B cell (primary cell): ENCODE results near the gene CFAP61. TPM values are rescaled to one million over a fixed set of nuclear protein-coding genes. Genes with fewer than 3 reads are reported as not detected.

ENCODE experiments used
- ATAC-seq: fragments of 200-7000 bp; cut with Tn5 transposase; one replicate; pipeline ENCODE4 v1.10.0; 2021; ENCODE audit warnings: low read depth, mild to moderate bottlenecking, moderate number of reproducible peaks, moderate library complexity
- CTCF ChIA-PET: fragments of 350-600 bp; sonication (Branson Sonifier 250); formaldehyde crosslinking; loops from one replicate; lab custom pipeline; 2021; ENCODE audit warnings: antibody characterized with exemption, inconsistent platforms; lab: Charles Lee
- POLR2A ChIA-PET: fragments of 350-600 bp; sonication (Branson Sonifier 250); formaldehyde crosslinking; loops from one replicate; lab custom pipeline; 2021; ENCODE audit warnings: antibody characterized with exemption; lab: Charles Lee
- DNase-seq: peaks from one replicate; pipeline ENCODE4 v3.0.0; 2013
- H2AFZ ChIP-seq: 2 replicates; pipeline ENCODE4 v1.6.1; 2012; ENCODE audit warnings: mild to moderate bottlenecking, low read depth, low read length; ENCODE audit not compliant: insufficient read depth, poor library complexity, severe bottlenecking
- H3K27ac ChIP-seq, 2 donors: 1 replicate in 1 of 2; 2 replicates in 1 of 2; pipeline ENCODE4 v1.5.1; 2012 to 2013; ENCODE audit warnings: low read length in 2 of 2, mild to moderate bottlenecking in 2 of 2, moderate library complexity in 1 of 2
- H3K27me3 ChIP-seq, 4 experiments: fragments of 200-600 bp in 1 of 4; sonication (generic) in 1 of 4; replicated peaks in 1 of 4; 1 replicate in 2 of 4; 2 replicates in 2 of 4; pipeline versions ENCODE4 v1.6.1 to v1.7.0; 2013 to 2016; ENCODE audit warnings: low read length in 3 of 4, mild to moderate bottlenecking in 2 of 4, mixed read lengths in 1 of 4, moderate library complexity in 1 of 4; ENCODE audit not compliant: insufficient read depth in 4 of 4, control insufficient read depth in 3 of 4; ENCODE audit errors: control extremely low read depth in 1 of 4
- H3K36me3 ChIP-seq, 2 experiments: replicated peaks in 1 of 2; 1 replicate in 1 of 2; 2 replicates in 1 of 2; pipeline versions ENCODE4 v1.6.1 to v1.7.1; 2013; ENCODE audit warnings: low read length in 1 of 2; ENCODE audit not compliant: insufficient read depth in 2 of 2, control insufficient read depth in 1 of 2; ENCODE audit errors: control extremely low read depth in 1 of 2, extremely low read depth in 1 of 2
- H3K4me1 ChIP-seq, 2 donors: fragments of 200-600 bp in 1 of 2; sonication (generic) in 1 of 2; 1 replicate in 1 of 2; 2 replicates in 1 of 2; pipeline versions ENCODE4 v1.5.1 to v1.6.1; 2013 to 2017; ENCODE audit warnings: low read length in 2 of 2; ENCODE audit not compliant: control insufficient read depth in 2 of 2, insufficient read depth in 2 of 2
- H3K4me2 ChIP-seq: replicated peaks from 2 replicates; pipeline ENCODE3; 2012; ENCODE audit warnings: mild to moderate bottlenecking, low read depth, low read length; ENCODE audit not compliant: poor library complexity, severe bottlenecking
- H3K4me3 ChIP-seq, 5 experiments: fragments of 200-600 bp in 1 of 5; sonication (generic) in 1 of 5; 1 replicate in 3 of 5; 2 replicates in 2 of 5; pipeline versions ENCODE4 v1.5.1 to v1.7.0; 2011 to 2016; ENCODE audit warnings: low read length in 4 of 5, mild to moderate bottlenecking in 4 of 5, low read depth in 2 of 5, control low read depth in 1 of 5, moderate library complexity in 1 of 5; ENCODE audit not compliant: insufficient read depth in 1 of 5; ENCODE audit errors: control extremely low read depth in 1 of 5, extremely low read depth in 1 of 5
- H3K79me2 ChIP-seq: fragments of 200-600 bp; sonication (generic); one replicate; pipeline ENCODE4 v1.6.0; 2016; ENCODE audit warnings: low read length; ENCODE audit not compliant: control insufficient read depth, insufficient read depth
- H3K9ac ChIP-seq: fragments of 200-600 bp; sonication (generic); 2 replicates; pipeline ENCODE4 v1.6.1; 2017; ENCODE audit warnings: mild to moderate bottlenecking, low read length, moderate library complexity
- H3K9me3 ChIP-seq, 3 donors: one replicate each; pipeline versions ENCODE4 v1.6.1 to v1.7.1; 2013; ENCODE audit warnings: low read length in 2 of 3; ENCODE audit not compliant: control insufficient read depth in 2 of 3, insufficient read depth in 1 of 3; ENCODE audit errors: control extremely low read depth in 1 of 3
- H4K20me1 ChIP-seq: 2 replicates; pipeline ENCODE4 v1.6.0; 2012; ENCODE audit warnings: mild to moderate bottlenecking, low read length; ENCODE audit not compliant: insufficient read depth, control insufficient read depth, poor library complexity, severe bottlenecking
- H3K27ac Mint-ChIP-seq: one replicate; pipeline ENCODE4 v1.8.0; 2021; ENCODE audit warnings: mixed read lengths
- H3K27me3 Mint-ChIP-seq: one replicate; pipeline ENCODE4 v1.8.0; 2021; ENCODE audit warnings: mixed read lengths
- H3K4me1 Mint-ChIP-seq: one replicate; pipeline ENCODE4 v1.8.0; 2021; ENCODE audit warnings: mixed read lengths
- H3K4me3 Mint-ChIP-seq: one replicate; pipeline ENCODE4 v1.8.0; 2021; ENCODE audit warnings: mixed read lengths
- H3K9me3 Mint-ChIP-seq: one replicate; pipeline ENCODE4 v1.8.0; 2022; ENCODE audit warnings: mixed read lengths; ENCODE audit not compliant: insufficient read depth
- CTCF ChIP-seq: fragments of 200-600 bp; IDR thresholded peaks from one replicate; pipeline ENCODE4 v1.8.0; 2022; ENCODE audit warnings: antibody characterized with exemption, mild to moderate bottlenecking
- EZH2 ChIP-seq: IDR thresholded peaks from 2 replicates; pipeline ENCODE4 v1.6.1; 2012; ENCODE audit warnings: borderline replicate concordance, low read depth, mild to moderate bottlenecking, moderate library complexity, low read length; ENCODE audit not compliant: insufficient read depth, poor library complexity, severe bottlenecking
- WGBS: methylation state at CpG from one replicate; pipeline ENCODE4 v1.1.5; 2013; ENCODE audit warnings: missing lambda C conversion rate; ENCODE audit not compliant: insufficient coverage; 5-methylcytosine and 5-hydroxymethylcytosine counted together
- intact Hi-C: fragments of 100-400 bp; cut with micrococcal nuclease; formaldehyde crosslinking; loops from one replicate; pipeline ENCODE4 v1.10.0; 2022
- polyA plus RNA-seq: library from polyadenylated mRNA; depleted of rRNA; stranded (reverse); fragments of >200 nt; gene quantifications from 2 replicates; pipeline ENCODE4 v1.2.3, GENCODE V29; 2012
- total RNA-seq, 2 donors: library from RNA; stranded (reverse); fragments of 120-200 nt in 1 of 2; gene quantifications; 1 replicate in 1 of 2; 2 replicates in 1 of 2; pipeline versions ENCODE4 v1.2.3 to v1.2.4, GENCODE V29; 2013 to 2022

The CFAP61 gene
- total and polyA plus RNA-seq, 2 donors (not counting 1 experiment from before 2014, with no cell fraction given) = not detected

GRCh38 chr20:20195021-20195705 is 142.8 kb downstream of the CFAP61 start:
- H3K79me2 ChIP-seq = no peaks in the 10 kb centered on the region
- DNase-seq (no peak), ATAC-seq (no peak)
- Mint-ChIP-seq H3K4me1 (no peaks in the 10 kb centered on the region), H3K4me3 (no peak overlapping the region), H3K27me3 (peaks cover 8% of the 10 kb centered on the region), H3K27ac (no peak overlapping the region), H3K9me3 (no peaks in the 10 kb centered on the region)
- peaks cover 0 to 6% (median 1%) of the 10 kb centered on the region in 4 experiments for H3K27me3 ChIP-seq
- CTCF ChIA-PET = no interaction called here
- intact Hi-C loops = no loop called here
- H3K9me3 ChIP-seq = no peaks in the 10 kb centered on the region
- no peaks in the 10 kb centered on the region for H3K4me1 ChIP-seq
- H3K36me3 ChIP-seq = no peaks in the 10 kb centered on the region
- H2AFZ ChIP-seq = no peak overlapping the region
- no peak overlapping the region for H3K4me3 ChIP-seq
- H3K27ac ChIP-seq = no peak overlapping the region
- TF ChIP-seq CTCF (no peak), EZH2 (no peak)
- H3K4me2 ChIP-seq = no peak overlapping the region
- 81% methylated on average over 4 of the region's 6 CpGs for WGBS
- no peak overlapping the region for H3K9ac ChIP-seq
- POLR2A ChIA-PET = no interaction called here
- H4K20me1 ChIP-seq = no peaks in the 10 kb centered on the region

- Histone ChIP-seq H3K36me3 (no peaks in the 10 kb centered on the region), H3K9ac (no peak overlapping the region), H4K20me1 (no peaks in the 10 kb centered on the region), H3K4me3 (no peak overlapping the region), H3K4me2 (no peak overlapping the region), H3K79me2 (no peaks in the 10 kb centered on the region), H3K27ac (no peak overlapping the region), H3K4me1 (peaks cover 0 to 4% of the 10 kb centered on the region in 2 donors), H3K9me3 (no peaks in the 10 kb centered on the region), H2AFZ (no peak overlapping the region), H3K27me3 (peaks cover 0 to 6% (median 1%) of the 10 kb centered on the region in 4 experiments)
- POLR2A ChIA-PET = no interaction called here
- CTCF ChIA-PET = no interaction called here
- H3K4me1 Mint-ChIP-seq = peaks cover 3% of the 10 kb centered on the region
- no peaks in the 10 kb centered on the region for H3K9me3 Mint-ChIP-seq
- peaks cover 8% of the 10 kb centered on the region for H3K27me3 Mint-ChIP-seq
- DNase-seq (no peak), ATAC-seq (no peak)
- H3K27ac Mint-ChIP-seq = no peak overlapping the region
- intact Hi-C loops = no loop called here
- WGBS = 100% methylated on average over 4 of the region's 10 CpGs
- TF ChIP-seq CTCF = no peak
- TF ChIP-seq EZH2 = no peak
- H3K4me3 Mint-ChIP-seq = no peak overlapping the region
These were observed 144.3 kb downstream of the CFAP61 start for GRCh38 chr20:20196610-20197009.
